WTC11 (cell line): ENCODE results near the gene ERLEC1. TPM values are rescaled to one million over a fixed set of nuclear protein-coding genes. Genes with fewer than 3 reads are reported as not detected.
"Not testable (repeated sequence)": the region's sequence is repeated elsewhere in the genome, so short reads cannot be mapped to it uniquely, and the experiment has no call there.

Experiments used
- ATAC-seq: fragments of 200-7000 bp; cut with Tn5 transposase; 2 replicates; pipeline ENCODE4 v1.10.0; 2021; ENCODE audit warnings: mild to moderate bottlenecking, moderate library complexity
- CTCF ChIA-PET: fragments of 300-600 bp; sonication (Branson Sonifier 250); formaldehyde crosslinking; loops from one replicate; lab custom pipeline; 2021; ENCODE audit warnings: antibody characterized with exemption; lab: Charles Lee
- POLR2A ChIA-PET: fragments of 350-600 bp; sonication (Branson Sonifier 250); formaldehyde crosslinking; loops from one replicate; lab custom pipeline; 2021; ENCODE audit warnings: antibody characterized with exemption; lab: Charles Lee
- DNase-seq: peaks from one replicate; pipeline ENCODE4 v3.0.0; 2021; ENCODE audit warnings: low spot score
- H3K27ac Mint-ChIP-seq: 2 replicates; pipeline ENCODE4 v1.8.0; 2021; ENCODE audit warnings: mixed read lengths
- H3K27me3 Mint-ChIP-seq: 2 replicates; pipeline ENCODE4 v1.8.0; 2021; ENCODE audit warnings: low read depth, mild to moderate bottlenecking, moderate library complexity, mixed read lengths
- H3K36me3 Mint-ChIP-seq: 2 replicates; pipeline ENCODE4 v1.8.0; 2021; ENCODE audit warnings: mixed read lengths
- H3K4me1 Mint-ChIP-seq: 2 replicates; pipeline ENCODE4 v1.8.0; 2022; ENCODE audit warnings: mixed read lengths
- H3K4me3 Mint-ChIP-seq: 2 replicates; pipeline ENCODE4 v1.8.0; 2021; ENCODE audit warnings: mild to moderate bottlenecking, moderate library complexity, mixed read lengths
- H3K9me3 Mint-ChIP-seq: 2 replicates; pipeline ENCODE4 v1.8.0; 2021; ENCODE audit warnings: mixed read lengths
- EMX1 ChIP-seq: fragments of 250-450 bp; sonication (Bioruptor Pico); IDR thresholded peaks from 2 replicates; pipeline ENCODE4 v1.8.0; 2021; ENCODE audit warnings: mild to moderate bottlenecking
- FOXP1 ChIP-seq: sonication (generic); formaldehyde crosslinking; IDR thresholded peaks from 2 replicates; pipeline ENCODE4 v1.8.0; 2022; ENCODE audit warnings: missing genetic modification reagents, mild to moderate bottlenecking, moderate library complexity, borderline replicate concordance
- HMGA2 ChIP-seq: fragments of 250-450 bp; sonication (Bioruptor Pico); IDR thresholded peaks from 2 replicates; pipeline ENCODE4 v1.4.0; 2021; ENCODE audit warnings: mild to moderate bottlenecking, moderate library complexity
- JAZF1 ChIP-seq: fragments of 250-450 bp; sonication (Bioruptor Pico); IDR thresholded peaks from 2 replicates; pipeline ENCODE4 v1.9.0; 2021; ENCODE audit warnings: moderate library complexity, mild to moderate bottlenecking, inconsistent platforms
- KAT7 ChIP-seq: sonication (generic); formaldehyde crosslinking; IDR thresholded peaks from 2 replicates; pipeline ENCODE4 v1.8.1; 2023; ENCODE audit warnings: missing genetic modification reagents, mild to moderate bottlenecking, borderline replicate concordance
- MXD4 ChIP-seq: fragments of 250-450 bp; sonication (Bioruptor Pico); IDR thresholded peaks from 2 replicates; pipeline ENCODE4 v1.8.0; 2021; ENCODE audit warnings: mild to moderate bottlenecking, moderate library complexity, borderline replicate concordance
- NR1H2 ChIP-seq: sonication (generic); formaldehyde crosslinking; IDR thresholded peaks from 2 replicates; pipeline ENCODE4 v1.9.0; 2021; ENCODE audit warnings: mild to moderate bottlenecking, moderate library complexity, missing genetic modification reagents
- OVOL2 ChIP-seq: fragments of 250-450 bp; sonication (Bioruptor Pico); IDR thresholded peaks from 2 replicates; pipeline ENCODE4 v1.9.0; 2021; ENCODE audit warnings: mild to moderate bottlenecking, borderline replicate concordance
- PRRX2 ChIP-seq: fragments of 250-450 bp; sonication (Bioruptor Pico); IDR thresholded peaks from 2 replicates; pipeline ENCODE4 v1.8.0; 2021; ENCODE audit warnings: mild to moderate bottlenecking
- RELA ChIP-seq: sonication (generic); formaldehyde crosslinking; IDR thresholded peaks from 2 replicates; pipeline ENCODE4 v1.8.1; 2022; ENCODE audit warnings: missing genetic modification reagents, mild to moderate bottlenecking, borderline replicate concordance
- SMAD4 ChIP-seq: sonication (generic); formaldehyde crosslinking; IDR thresholded peaks from 2 replicates; pipeline ENCODE4 v1.8.0; 2022; ENCODE audit warnings: mild to moderate bottlenecking, missing genetic modification reagents
- ZNF232 ChIP-seq: sonication (generic); formaldehyde crosslinking; IDR thresholded peaks from 2 replicates; pipeline ENCODE4 v1.8.0; 2022; ENCODE audit warnings: mild to moderate bottlenecking, missing genetic modification reagents
- ZNF396 ChIP-seq: fragments of 250-450 bp; sonication (Bioruptor Pico); IDR thresholded peaks from 2 replicates; pipeline ENCODE4 v1.8.0; 2021; ENCODE audit warnings: mild to moderate bottlenecking, moderate library complexity, borderline replicate concordance
- total RNA-seq: library from RNA; stranded (reverse); gene quantifications from 3 replicates; pipeline ENCODE4 v1.2.3, GENCODE V29; 2021
- TF ChIP-seq, protein P1 (sequence below): sonication (generic); formaldehyde crosslinking; IDR thresholded peaks from 2 replicates; pipeline ENCODE4 v1.8.0; 2022; ENCODE audit warnings: mild to moderate bottlenecking, missing genetic modification reagents
- TF ChIP-seq, protein P2 (sequence below): sonication (generic); formaldehyde crosslinking; IDR thresholded peaks from 2 replicates; pipeline ENCODE4 v1.8.1; 2023; ENCODE audit warnings: mild to moderate bottlenecking, missing genetic modification reagents, moderate library complexity
- TF ChIP-seq, protein P3 (sequence below): fragments of 250-450 bp; sonication (Bioruptor Pico); IDR thresholded peaks from 2 replicates; pipeline ENCODE4 v1.9.0; 2021; ENCODE audit warnings: mild to moderate bottlenecking
- TF ChIP-seq, protein P4 (sequence below): fragments of 200-600 bp; IDR thresholded peaks from 2 replicates; pipeline ENCODE4 v1.8.0; 2022; ENCODE audit warnings: antibody characterized with exemption
- TF ChIP-seq, protein P5 (sequence below): sonication (generic); formaldehyde crosslinking; IDR thresholded peaks from 2 replicates; pipeline ENCODE4 v1.8.0; 2023; ENCODE audit warnings: missing genetic modification reagents
- TF ChIP-seq, protein P6 (sequence below): sonication (generic); formaldehyde crosslinking; IDR thresholded peaks from 2 replicates; pipeline ENCODE4 v1.8.0; 2023; ENCODE audit warnings: missing genetic modification reagents, mild to moderate bottlenecking, borderline replicate concordance
- TF ChIP-seq, protein P7 (sequence below): fragments of 250-450 bp; sonication (Bioruptor Pico); IDR thresholded peaks from 2 replicates; pipeline ENCODE4 v2.1.2; 2022; ENCODE audit warnings: mild to moderate bottlenecking, moderate library complexity

ERLEC1 gene
- total RNA-seq, 1 experiment from 2014 or later, result 26.5 TPM

DNA sequence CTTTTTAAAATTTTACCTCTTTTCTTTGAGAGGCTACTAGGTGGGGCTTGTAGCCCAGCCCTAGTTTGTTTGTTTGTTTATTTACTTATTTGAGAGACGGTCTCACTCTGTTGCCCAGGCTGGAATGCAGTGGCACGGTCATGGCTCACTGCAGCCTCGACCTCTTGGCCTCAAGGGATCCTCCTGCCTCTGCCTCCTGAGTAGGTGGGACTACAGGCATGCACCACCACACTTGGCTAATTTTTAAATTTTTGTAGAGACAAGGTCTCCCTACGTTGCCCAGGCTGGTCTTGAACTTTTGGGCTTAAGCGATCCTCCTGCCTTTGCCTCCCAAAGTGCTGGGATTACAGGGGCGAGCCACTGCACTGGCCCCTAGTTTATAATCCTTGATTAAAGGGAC is 35.0 kb downstream of the ERLEC1 start:
- POLR2A ChIA-PET, result no interaction called here
- peaks cover 20% of the 10 kb centered on the region for H3K4me1 Mint-ChIP-seq
- TF ChIP-seq, protein P1, sequence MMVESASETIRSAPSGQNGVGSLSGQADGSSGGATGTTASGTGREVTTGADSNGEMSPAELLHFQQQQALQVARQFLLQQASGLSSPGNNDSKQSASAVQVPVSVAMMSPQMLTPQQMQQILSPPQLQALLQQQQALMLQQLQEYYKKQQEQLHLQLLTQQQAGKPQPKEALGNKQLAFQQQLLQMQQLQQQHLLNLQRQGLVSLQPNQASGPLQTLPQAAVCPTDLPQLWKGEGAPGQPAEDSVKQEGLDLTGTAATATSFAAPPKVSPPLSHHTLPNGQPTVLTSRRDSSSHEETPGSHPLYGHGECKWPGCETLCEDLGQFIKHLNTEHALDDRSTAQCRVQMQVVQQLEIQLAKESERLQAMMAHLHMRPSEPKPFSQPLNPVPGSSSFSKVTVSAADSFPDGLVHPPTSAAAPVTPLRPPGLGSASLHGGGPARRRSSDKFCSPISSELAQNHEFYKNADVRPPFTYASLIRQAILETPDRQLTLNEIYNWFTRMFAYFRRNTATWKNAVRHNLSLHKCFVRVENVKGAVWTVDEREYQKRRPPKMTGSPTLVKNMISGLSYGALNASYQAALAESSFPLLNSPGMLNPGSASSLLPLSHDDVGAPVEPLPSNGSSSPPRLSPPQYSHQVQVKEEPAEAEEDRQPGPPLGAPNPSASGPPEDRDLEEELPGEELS (CRISPR knock-in tag), result no peak
- TF ChIP-seq, protein P2, sequence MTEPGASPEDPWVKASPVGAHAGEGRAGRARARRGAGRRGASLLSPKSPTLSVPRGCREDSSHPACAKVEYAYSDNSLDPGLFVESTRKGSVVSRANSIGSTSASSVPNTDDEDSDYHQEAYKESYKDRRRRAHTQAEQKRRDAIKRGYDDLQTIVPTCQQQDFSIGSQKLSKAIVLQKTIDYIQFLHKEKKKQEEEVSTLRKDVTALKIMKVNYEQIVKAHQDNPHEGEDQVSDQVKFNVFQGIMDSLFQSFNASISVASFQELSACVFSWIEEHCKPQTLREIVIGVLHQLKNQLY (CRISPR knock-in tag), result no peak
- TF ChIP-seq RELA (CRISPR knock-in tag) (no peak), JAZF1 (CRISPR knock-in tag) (no peak), ZNF232 (CRISPR knock-in tag) (no peak), KAT7 (no peak), OVOL2 (CRISPR knock-in tag) (no peak)
- TF ChIP-seq, protein P3, sequence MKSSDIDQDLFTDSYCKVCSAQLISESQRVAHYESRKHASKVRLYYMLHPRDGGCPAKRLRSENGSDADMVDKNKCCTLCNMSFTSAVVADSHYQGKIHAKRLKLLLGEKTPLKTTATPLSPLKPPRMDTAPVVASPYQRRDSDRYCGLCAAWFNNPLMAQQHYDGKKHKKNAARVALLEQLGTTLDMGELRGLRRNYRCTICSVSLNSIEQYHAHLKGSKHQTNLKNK (CRISPR knock-in tag), result no peak
- H3K36me3 Mint-ChIP-seq, result peaks cover under 1% of the 10 kb centered on the region; the same call in 1 of the 2 replicates
- no peak overlapping the region for H3K4me3 Mint-ChIP-seq
- no peaks in the 10 kb centered on the region for H3K9me3 Mint-ChIP-seq
- H3K27ac Mint-ChIP-seq, result no peak overlapping the region
- no peaks in the 10 kb centered on the region for H3K27me3 Mint-ChIP-seq
- ATAC-seq (no peak), DNase-seq (no peak)
- CTCF ChIA-PET, result no interaction called here

DNA sequence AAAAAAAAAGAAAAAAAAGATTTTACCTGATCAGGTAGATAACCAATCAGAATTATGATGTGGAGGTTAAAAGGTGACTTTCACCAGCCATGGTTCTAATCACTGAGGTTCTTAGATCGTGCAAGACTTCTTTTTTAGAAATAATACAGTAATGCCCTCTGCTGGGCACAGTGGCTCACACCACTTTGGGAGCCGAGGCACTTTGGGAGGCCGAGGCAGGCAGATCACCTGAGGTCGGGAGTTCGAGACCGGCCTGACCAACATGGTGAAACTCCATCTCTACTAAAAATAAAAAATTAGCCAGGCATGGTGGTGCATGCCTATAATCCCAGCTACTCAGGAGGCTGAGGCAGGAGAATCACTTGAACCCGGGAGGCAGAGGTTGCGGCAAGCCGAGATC is 36.8 kb downstream of the ERLEC1 start:
- H3K4me3 Mint-ChIP-seq, H3K27me3 Mint-ChIP-seq, CTCF ChIA-PET, POLR2A ChIA-PET, H3K36me3 Mint-ChIP-seq, H3K9me3 Mint-ChIP-seq, H3K27ac Mint-ChIP-seq: not testable (repeated sequence)
- ATAC-seq (peak; percentile 29; the same call in 1 of the 2 replicates), DNase-seq (peak; percentile 29)
- TF ChIP-seq, protein P4, sequence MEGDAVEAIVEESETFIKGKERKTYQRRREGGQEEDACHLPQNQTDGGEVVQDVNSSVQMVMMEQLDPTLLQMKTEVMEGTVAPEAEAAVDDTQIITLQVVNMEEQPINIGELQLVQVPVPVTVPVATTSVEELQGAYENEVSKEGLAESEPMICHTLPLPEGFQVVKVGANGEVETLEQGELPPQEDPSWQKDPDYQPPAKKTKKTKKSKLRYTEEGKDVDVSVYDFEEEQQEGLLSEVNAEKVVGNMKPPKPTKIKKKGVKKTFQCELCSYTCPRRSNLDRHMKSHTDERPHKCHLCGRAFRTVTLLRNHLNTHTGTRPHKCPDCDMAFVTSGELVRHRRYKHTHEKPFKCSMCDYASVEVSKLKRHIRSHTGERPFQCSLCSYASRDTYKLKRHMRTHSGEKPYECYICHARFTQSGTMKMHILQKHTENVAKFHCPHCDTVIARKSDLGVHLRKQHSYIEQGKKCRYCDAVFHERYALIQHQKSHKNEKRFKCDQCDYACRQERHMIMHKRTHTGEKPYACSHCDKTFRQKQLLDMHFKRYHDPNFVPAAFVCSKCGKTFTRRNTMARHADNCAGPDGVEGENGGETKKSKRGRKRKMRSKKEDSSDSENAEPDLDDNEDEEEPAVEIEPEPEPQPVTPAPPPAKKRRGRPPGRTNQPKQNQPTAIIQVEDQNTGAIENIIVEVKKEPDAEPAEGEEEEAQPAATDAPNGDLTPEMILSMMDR, result peak; percentile 18; the same call in 1 of the 2 replicates
- TF ChIP-seq ZNF396 (CRISPR knock-in tag), result peak; percentile 25; the same call in 1 of the 2 replicates
- H3K4me1 Mint-ChIP-seq, result peaks cover 39% of the 10 kb centered on the region

DNA sequence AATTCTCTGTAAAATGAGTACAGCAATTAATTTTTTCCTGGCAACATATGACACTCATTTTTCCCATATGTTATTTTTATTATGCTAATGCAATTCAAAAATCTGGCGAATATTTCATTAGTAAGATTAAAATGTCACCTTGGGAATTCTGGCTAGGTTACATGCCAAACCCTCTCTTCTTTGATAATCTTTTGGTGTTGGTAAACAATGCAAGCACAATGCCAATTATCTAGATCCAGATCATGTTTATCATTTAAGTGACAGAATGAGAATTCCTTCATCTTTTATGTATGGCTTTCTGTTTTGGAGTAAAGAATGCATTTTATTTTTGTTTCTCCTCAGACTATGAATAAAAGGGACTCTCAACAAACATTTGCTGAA is 39.2 kb downstream of the ERLEC1 start:
- Mint-ChIP-seq H3K9me3 (no peaks in the 10 kb centered on the region), H3K27ac (no peak overlapping the region), H3K4me1 (peaks cover 42% of the 10 kb centered on the region), H3K4me3 (no peak overlapping the region), H3K36me3 (no peaks in the 10 kb centered on the region), H3K27me3 (no peaks in the 10 kb centered on the region)
- CTCF ChIA-PET, result no interaction called here
- POLR2A ChIA-PET, result no interaction called here
- ATAC-seq, result no peak
- no peak for DNase-seq
- TF ChIP-seq SMAD4 (CRISPR knock-in tag) (no peak), MXD4 (CRISPR knock-in tag) (no peak), PRRX2 (CRISPR knock-in tag) (no peak), FOXP1 (CRISPR knock-in tag) (no peak), NR1H2 (no peak), ZNF232 (CRISPR knock-in tag) (no peak), HMGA2 (CRISPR knock-in tag) (no peak), RELA (CRISPR knock-in tag) (no peak), EMX1 (CRISPR knock-in tag) (no peak)
- TF ChIP-seq, protein P5, sequence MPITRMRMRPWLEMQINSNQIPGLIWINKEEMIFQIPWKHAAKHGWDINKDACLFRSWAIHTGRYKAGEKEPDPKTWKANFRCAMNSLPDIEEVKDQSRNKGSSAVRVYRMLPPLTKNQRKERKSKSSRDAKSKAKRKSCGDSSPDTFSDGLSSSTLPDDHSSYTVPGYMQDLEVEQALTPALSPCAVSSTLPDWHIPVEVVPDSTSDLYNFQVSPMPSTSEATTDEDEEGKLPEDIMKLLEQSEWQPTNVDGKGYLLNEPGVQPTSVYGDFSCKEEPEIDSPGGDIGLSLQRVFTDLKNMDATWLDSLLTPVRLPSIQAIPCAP (CRISPR knock-in tag), result no peak
- TF ChIP-seq, protein P6, sequence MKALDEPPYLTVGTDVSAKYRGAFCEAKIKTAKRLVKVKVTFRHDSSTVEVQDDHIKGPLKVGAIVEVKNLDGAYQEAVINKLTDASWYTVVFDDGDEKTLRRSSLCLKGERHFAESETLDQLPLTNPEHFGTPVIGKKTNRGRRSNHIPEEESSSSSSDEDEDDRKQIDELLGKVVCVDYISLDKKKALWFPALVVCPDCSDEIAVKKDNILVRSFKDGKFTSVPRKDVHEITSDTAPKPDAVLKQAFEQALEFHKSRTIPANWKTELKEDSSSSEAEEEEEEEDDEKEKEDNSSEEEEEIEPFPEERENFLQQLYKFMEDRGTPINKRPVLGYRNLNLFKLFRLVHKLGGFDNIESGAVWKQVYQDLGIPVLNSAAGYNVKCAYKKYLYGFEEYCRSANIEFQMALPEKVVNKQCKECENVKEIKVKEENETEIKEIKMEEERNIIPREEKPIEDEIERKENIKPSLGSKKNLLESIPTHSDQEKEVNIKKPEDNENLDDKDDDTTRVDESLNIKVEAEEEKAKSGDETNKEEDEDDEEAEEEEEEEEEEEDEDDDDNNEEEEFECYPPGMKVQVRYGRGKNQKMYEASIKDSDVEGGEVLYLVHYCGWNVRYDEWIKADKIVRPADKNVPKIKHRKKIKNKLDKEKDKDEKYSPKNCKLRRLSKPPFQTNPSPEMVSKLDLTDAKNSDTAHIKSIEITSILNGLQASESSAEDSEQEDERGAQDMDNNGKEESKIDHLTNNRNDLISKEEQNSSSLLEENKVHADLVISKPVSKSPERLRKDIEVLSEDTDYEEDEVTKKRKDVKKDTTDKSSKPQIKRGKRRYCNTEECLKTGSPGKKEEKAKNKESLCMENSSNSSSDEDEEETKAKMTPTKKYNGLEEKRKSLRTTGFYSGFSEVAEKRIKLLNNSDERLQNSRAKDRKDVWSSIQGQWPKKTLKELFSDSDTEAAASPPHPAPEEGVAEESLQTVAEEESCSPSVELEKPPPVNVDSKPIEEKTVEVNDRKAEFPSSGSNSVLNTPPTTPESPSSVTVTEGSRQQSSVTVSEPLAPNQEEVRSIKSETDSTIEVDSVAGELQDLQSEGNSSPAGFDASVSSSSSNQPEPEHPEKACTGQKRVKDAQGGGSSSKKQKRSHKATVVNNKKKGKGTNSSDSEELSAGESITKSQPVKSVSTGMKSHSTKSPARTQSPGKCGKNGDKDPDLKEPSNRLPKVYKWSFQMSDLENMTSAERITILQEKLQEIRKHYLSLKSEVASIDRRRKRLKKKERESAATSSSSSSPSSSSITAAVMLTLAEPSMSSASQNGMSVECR (CRISPR knock-in tag), result no peak
- TF ChIP-seq, protein P7, sequence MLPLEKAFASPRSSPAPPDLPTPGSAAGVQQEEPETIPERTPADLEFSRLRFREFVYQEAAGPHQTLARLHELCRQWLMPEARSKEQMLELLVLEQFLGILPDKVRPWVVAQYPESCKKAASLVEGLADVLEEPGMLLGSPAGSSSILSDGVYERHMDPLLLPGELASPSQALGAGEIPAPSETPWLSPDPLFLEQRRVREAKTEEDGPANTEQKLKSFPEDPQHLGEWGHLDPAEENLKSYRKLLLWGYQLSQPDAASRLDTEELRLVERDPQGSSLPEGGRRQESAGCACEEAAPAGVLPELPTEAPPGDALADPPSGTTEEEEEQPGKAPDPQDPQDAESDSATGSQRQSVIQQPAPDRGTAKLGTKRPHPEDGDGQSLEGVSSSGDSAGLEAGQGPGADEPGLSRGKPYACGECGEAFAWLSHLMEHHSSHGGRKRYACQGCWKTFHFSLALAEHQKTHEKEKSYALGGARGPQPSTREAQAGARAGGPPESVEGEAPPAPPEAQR (CRISPR knock-in tag), result no peak
